Measurements from ENCODE around the gene COA8. TPM values are rescaled to one million over a fixed set of nuclear protein-coding genes. Genes with fewer than 3 reads are reported as not detected.

The COA8 gene
- total and polyA plus RNA-seq, 10 of the 15 experiments (the other 5 are each of a cell fraction or from before 2014, with no cell fraction given), result 6.1 to 69.5 (median 25.8) TPM

GRCh38 chr14:103519837-103520212, 42.9 kb upstream of the COA8 start:
- FAIRE-seq (no peak), DNase-seq (ENCODE audit: low read depth, low spot score) (no peak), ATAC-seq (no peak)
- ChIA-PET SMC1A (ENCODE audit: uncharacterized antibody, unreplicated experiment) (interaction anchor here (1.0 to 1.8 kb wide), 3 partner anchors 15 to 38 kb away, joined by 3 to 13 read pairs (median 3); no protein-coding TSS in a partner anchor), CTCF (interaction anchor here (1.3 to 6.5 kb wide), 4 partner anchors 9 to 38 kb away, joined by 4 to 53 read pairs (median 22); partner anchors contain the start of gene TRMT61A), POLR2A (interaction anchor here (1.3 kb wide), 1 partner anchor 24 kb away, joined by 4 read pairs; no protein-coding TSS in a partner anchor), RAD21 (ENCODE audit: unreplicated experiment) (interaction anchor here (0.6 to 2.2 kb wide), 2 partner anchors 28 to 44 kb away, joined by 3 to 25 read pairs; no protein-coding TSS in a partner anchor)
- Histone ChIP-seq H3K4me2 (ENCODE audit: control insufficient read depth, insufficient read depth) (no peak overlapping the region; the same call in 1 of the 2 replicates), H3K4me3 (no peak overlapping the region), H3K9ac (ENCODE audit: control insufficient read depth, insufficient read depth, low read length) (no peak overlapping the region), H3K36me3 (ENCODE audit: control insufficient read depth in 2 of 2, insufficient read depth in 2 of 2, low read length in 1 of 2) (no peaks in the 10 kb centered on the region), H3K79me2 (ENCODE audit: control insufficient read depth, insufficient read depth, low read length) (no peaks in the 10 kb centered on the region), H2AFZ (ENCODE audit: control insufficient read depth, low read depth, low read length) (no peak overlapping the region), H3K4me1 (ENCODE audit: control insufficient read depth, insufficient read depth, low read length) (peaks cover 25% of the 10 kb centered on the region), H3K27ac (ENCODE audit: control insufficient read depth, insufficient read depth) (no peak overlapping the region), H4K20me1 (ENCODE audit: control insufficient read depth, insufficient read depth) (no peaks in the 10 kb centered on the region), H3K27me3 (replicated peaks in 1 of 2; ENCODE audit: control insufficient read depth in 2 of 2, insufficient read depth in 2 of 2, low read length in 1 of 2) (peaks cover 2% of the 10 kb centered on the region in 2 experiments; a peak in 2 of 4 replicates), H3K9me3 (replicated peaks; ENCODE audit: control insufficient read depth, insufficient read depth, low read length) (no peaks in the 10 kb centered on the region; the same call in 2 of the 3 replicates)
- WGBS (ENCODE audit: insufficient coverage, insufficient replicate concordance, low lambda C conversion rate, missing lambda C conversion rate), result 57% methylated on average over 22 of the region's 22 CpGs
- BruUV-seq (replicated peaks), result no TSS peak
- intact Hi-C loops (cut with micrococcal nuclease; ENCODE audit: unreplicated experiment) (no loop called here), in situ Hi-C loops (cut with MboI) (loop anchor here (5.0 kb wide), 1 partner anchor 37 kb away; no protein-coding TSS in a partner anchor)
- TF ChIP-seq MLLT1 (IDR thresholded peaks at IDR 0.05) (0 out of 2 replicates have a peak, but pooled peaks have one; percentile 21), HSF1 (IDR thresholded peaks at IDR 0.05; ENCODE audit: low read depth, low read length) (no peak)
